EH (cell line): ENCODE data around the gene PHOX2B.
"Not testable (repeated sequence)": the region's sequence is repeated elsewhere in the genome, so short reads cannot be mapped to it uniquely, and the experiment has no call there.

Experiments used
- DNase-seq: peaks from one replicate; pipeline ENCODE4 v3.0.0-alpha.2; 2015; ENCODE audit warnings: low read depth

PHOX2B gene

DNA sequence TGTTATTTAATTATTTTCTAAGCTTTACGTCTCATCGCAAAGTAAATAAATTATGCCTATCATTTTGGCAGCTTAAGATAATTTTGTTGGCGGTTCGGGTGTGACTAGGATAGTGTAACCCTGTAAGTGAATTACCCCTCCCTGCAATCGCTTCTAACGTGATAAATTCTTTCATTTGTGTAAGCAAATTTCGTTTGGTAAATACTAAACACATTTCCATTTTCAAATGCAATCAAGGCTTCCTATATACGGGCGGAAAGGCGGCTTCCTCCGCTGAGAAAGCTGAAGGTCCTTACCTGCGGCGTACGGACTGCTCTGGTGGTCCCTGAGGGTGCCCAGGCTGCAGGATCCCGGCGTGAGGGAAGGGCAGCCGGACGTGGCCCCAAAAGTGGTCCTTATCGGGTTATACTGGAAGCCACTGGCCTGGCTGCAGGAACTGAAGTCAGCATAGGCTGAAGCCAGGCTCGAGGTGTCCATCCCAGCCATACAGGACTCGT is 403 bp downstream of the PHOX2B start:
- DNase-seq = no peak

DNA sequence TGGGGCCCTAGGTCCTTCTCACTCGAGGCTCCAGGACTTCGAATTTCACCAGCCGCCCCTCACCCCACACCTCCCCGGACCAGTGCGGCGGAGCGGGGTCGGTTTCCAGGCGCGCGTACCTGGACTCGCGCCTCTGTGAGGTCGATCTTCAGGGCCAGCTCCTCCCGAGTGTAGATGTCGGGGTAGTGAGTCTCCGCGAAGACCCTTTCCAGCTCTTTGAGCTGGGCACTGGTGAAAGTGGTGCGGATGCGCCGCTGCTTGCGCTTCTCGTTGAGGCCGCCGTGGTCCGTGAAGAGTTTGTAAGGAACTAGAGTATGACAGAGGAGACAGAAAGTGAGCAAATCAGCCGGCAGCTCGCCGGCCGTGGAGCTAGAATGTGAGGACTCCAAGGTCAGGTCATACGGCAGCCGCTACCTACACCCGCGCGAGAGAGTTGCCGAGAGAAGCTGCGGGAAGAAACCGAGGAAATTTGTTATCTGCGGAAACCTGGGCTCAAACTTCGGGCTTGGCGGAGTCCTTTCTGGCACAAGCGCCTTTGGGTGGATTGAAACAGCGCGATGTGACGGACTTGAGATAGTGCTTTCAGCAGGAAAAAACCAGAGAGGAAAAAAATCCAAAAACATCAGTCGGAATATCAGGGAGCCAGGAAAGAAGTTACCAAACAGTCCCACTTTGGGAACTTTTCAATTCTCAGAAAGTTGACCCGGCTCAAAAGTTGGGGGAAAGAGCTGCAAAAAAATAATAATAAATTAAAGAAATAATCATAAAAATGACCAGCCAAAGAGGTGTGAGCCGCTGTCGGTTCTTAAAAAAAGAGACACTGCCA is 1.1 kb downstream of the PHOX2B start:
- no peak for DNase-seq

DNA sequence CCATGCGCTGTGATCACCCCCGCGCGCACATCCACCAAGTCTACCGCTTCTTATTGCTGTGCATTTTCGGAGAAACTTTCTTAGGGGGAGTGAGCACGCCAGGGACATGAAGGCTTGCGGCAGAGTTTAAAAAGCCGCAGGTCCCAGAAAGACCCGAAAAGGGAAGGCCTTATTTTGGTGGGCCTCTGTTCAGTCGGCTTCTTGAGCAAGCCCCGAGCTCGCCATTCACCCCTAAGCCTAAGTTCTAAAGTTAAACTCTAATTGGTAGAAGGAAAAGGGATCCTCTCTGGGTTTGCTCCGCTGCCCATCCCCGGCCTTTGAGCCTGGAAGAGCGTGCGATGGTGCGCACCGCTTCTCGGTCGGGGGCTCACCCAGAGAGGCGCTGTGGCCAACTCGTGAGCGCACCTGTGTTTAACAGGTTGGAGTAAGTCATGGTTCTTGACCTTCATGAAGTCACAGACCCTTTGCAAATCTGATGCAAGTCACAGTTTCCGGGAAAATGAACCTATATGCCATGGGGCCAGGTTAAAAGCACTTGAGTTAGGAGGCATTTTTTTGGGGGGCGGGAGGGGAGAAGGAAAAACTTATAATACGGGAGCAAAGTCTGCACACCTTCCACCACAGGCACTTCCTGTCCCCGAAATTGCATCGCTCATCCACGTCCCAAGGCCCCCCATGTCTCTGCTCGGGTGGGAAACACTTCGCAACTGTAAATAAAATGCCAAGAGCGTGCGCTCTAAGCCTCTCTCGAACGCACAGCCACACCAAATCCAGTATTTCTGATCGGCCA is 1.9 kb downstream of the PHOX2B start:
- no peak for DNase-seq

DNA sequence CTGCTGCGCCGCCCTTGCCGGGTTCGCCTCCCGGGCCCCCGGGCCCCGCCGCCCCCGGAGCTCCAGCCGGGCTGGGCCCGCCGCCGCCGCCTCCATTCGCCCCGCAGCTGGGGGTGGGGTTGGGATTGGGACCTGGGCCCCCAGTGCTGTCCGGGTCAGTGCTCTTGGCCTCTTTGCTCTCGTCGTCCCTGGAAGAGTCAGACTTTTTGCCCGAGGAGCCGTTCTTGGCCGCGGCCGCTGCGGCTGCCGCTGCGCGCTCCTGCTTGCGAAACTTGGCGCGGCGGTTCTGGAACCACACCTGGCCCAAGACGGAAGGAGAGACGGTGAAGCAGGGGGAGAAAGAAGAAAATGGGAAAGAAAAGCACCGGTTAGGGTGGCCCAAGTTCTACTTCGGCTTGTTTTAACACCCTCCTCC is 2.5 kb downstream of the PHOX2B start:
- no peak for DNase-seq

DNA sequence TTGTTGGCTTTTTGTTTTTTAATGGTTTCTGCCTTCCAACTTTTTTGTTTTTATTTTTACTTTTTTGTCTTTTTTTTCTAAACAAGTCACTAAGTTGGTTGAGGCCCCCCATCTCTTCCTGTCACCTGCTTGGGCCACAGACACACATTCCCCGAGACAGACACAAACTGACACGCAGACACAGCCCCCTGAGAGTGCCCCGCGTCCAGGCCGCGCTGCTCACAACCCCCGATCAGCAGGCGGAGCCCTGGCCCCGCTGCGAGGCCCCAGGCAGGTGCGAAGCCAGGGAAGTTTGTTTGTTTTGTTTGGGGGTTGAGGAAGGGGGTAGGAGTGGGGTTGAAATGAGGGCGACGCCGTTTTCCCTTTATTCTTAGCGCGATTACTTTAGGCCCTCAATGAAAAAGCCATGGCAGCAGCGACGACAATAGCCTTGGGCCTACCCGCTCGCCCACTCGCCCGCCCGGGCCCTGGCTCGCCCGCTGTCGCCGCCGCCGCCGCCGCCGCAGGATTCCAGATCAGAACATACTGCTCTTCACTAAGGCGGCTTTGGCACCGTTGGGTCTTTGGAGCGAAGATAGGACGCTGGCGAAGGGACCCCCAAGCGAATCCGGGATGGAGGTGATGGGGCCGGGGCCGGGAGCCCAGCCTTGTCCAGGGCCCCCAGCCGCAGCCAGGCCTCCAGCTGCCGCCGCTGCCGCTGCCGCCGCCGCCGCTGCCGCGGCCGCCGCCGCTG is 3.1 kb downstream of the PHOX2B start:
- DNase-seq = no peak

DNA sequence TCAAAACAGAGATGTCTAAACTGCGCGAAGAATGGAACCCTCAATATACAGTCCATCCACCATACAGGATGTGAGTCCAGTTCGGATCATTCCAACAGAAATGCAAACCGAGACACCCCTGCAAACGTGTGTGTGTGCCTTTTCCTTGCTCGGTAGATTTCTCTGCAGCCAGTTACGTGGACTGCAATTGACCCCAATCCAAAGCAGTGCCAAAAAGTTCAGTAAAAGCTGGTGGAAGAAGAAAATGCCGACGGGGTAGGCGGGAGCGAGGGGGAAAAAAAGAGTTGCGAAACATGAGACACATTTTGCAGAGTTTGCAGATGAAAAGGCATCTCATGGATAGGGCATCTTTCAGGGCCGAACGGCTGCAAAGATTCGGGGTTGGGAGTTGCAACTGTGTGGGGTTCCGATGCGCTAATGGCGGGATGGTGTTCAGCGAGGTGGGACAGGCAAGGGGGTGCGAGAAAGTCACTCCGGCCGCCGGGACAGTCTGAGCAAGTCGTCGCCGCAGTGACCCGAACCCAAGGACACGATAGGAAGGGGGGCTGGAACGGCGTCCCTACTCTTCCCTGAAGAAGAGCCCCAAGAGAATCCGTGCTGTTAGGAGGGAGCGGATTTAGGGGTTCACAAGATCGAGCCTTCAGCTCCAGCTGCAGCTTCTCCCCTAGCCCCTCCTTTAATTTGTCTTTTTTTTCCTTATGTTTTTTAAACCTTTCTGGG is 3.8 kb downstream of the PHOX2B start:
- no peak for DNase-seq

DNA sequence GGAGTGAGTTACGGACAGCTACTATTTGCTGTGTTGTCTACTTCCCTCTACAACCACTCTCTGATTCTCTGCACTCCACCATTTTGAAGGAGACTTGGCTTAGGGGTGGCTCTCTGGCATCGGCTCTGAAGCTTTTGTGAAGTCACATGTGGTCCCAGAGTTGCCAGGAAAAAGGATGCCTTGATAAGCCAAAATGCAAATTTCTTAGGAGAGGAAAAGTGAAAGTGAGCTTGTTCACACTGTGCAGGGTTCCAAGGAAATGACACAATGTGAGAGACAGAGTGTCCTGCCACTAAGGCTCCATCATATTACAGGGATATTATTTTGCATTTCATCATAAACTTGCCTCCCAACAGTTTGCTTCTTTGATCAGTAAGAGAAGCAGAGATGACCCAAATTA is 7.2 kb downstream of the PHOX2B start:
- no peak for DNase-seq

DNA sequence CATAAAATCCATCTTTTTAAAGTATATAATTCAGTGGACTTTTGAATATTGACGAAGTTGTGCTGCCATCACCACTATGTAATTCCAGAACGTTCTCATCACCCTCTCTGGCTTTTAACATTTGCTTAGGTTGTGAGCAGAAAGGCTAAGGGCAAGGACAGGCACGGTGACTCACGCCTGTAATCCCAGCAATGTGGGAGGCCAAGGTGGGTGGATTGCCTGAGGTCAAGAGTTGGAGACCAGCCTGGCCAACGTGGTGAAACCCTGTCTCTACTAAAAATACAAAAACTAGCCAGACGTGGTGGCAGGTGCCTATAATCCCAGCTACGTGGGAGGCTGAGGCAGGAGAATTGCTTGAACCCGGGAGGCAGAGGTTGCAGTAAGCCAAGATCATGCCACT is 11.0 kb downstream of the PHOX2B start:
- DNase-seq = not testable (repeated sequence)

DNA sequence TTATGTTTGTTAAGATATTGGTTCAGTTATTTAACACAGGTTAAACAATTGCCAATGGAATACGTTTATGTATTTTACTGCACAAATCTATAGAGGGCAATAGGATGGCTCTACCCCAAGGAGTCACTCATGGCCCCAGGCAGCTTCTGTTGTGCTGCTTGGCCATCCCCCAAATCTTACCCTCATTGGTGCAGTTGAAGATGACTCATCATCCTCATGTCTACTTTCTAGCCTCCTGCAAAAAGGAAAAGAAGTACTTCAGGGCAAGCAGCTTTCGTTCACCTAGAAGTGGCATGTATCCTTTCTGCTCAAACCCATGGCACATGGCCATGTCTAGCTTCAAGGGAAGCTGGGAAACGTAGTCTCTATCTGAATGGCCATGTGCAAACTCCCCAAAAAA is 14.2 kb downstream of the PHOX2B start:
- peak; percentile 45 for DNase-seq

DNA sequence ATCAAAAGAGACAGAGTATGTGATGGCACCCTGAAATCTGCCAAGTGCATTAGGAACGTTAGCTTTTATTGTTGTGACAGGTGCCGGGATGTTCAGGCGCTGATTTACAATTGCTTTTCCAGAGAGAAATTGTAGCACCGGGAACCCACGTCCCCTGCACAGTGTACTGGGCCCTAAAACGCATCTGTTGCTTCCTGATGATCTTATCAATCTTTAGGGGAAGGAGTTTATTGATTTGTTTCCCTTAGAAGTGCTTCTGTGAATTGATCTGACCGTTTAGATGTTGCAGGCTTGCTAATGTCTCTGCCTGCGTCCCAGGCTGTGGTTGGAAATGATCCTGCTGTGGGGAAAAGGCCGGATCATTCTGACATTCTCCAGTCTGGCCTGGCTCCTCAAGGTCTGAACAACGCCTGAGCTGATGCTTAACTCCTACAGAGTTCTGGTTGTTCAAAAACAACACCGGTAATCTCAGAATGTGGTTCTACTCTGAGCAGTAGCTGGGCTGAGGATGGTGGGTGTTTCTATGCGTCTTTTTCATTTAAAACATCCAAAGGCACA is 16.9 kb downstream of the PHOX2B start:
- DNase-seq = no peak

DNA sequence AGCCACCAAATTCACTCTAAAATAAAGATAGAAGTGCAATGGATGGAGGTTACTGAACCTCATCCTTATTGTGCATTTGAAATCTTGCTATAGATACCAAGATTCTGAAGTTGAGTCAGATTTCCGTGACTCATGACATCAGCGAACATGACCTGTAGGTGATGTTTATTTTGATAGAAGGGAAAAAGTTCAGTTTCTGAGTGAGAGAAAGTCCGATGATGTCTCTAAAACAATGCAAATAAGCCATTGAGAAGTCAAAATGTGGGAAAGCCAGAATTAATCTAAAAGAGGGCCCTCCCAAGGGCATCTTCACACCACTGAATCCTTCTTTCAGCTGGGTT is 20.0 kb downstream of the PHOX2B start:
- peak; percentile 53 for DNase-seq

DNA sequence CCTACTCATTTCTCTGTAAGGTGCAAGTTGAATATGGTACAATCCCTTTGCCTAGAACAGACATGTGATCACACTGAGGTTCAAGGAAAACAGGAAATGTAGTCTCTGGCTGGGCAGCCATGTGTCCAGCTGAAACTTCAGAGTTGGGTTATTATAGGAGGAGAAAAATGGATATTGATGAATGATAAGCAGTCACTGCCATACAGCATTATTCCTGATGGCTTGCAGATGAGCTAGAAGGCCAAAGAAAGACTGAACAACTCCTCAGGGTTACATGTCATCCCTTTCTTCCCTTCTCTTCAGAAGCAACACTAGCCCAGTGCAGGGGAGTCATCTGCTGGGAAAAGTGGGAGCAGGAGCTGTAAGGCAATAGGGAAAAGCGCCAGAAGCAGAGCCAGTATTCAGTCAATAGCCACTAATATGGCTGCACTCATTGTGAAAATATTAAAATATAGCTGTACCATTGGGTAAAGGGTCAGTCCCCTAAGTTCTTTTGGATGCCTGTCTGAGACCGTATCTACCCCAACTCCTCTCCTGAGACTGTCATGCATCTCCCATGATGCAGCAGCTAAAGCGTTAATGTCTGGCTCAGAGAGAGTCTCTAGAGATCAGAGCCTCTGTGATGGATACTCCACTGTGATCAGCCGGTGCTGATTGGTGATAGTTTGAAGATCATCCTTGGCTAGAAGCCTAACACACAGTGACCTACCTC is 20.5 kb downstream of the PHOX2B start:
- no peak for DNase-seq

DNA sequence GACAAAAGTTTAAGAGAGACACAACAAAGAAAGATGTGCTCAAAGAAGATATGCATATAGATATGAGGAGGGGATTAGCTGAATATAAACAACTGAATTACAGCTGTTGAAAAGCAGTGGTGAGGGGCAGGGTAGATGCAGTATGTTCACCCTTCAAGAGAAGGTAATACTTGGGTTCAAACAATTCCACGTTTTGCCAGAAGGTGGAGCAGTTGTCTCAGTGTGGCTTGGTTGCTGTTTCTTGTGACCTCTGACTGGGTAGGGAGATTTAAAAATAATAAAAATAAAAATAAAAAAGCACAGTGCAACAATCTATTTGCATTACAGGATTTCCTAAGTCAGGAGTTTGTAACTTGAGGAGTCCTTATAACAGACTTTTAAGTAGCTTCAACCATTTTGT is 23.3 kb downstream of the PHOX2B start:
- no peak for DNase-seq

DNA sequence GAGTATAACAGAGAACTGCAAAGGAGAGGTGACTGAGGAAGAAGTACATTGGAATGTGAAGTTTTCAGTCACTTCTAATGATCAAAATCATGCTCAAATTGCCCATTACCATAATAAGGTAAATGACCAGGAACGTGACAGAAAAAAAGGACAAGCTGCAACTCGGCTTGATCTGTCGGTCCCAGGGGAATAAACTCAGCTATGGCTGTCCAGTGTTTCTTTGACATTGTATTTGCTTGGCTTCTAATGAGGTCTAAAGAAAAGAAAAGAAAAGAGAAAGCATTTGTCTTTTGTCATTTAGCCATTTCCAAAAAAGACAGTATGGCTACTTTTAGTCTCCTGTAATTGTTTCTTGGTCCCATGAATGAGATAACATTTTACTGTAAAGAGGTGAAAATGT is 25.2 kb downstream of the PHOX2B start:
- DNase-seq = no peak

DNA sequence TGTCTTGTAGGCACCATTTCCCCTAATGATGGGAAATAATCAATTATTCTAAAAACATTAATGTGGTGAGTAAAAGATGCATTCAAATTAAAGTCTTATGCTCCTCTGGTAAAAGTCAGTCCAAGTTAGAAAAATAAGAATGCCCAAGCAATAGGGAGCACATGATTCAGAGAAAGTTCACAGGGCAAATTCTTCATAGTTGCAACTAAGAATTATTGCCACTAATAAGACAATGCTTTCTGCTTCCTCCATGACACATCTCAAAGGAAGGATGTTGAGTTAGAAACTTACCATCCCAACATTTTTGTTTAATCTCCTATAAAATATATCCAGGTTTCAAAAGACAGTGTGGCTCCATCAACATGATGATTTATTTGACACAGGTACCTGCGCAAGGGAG is 26.3 kb downstream of the PHOX2B start:
- DNase-seq = peak; percentile 55

DNA sequence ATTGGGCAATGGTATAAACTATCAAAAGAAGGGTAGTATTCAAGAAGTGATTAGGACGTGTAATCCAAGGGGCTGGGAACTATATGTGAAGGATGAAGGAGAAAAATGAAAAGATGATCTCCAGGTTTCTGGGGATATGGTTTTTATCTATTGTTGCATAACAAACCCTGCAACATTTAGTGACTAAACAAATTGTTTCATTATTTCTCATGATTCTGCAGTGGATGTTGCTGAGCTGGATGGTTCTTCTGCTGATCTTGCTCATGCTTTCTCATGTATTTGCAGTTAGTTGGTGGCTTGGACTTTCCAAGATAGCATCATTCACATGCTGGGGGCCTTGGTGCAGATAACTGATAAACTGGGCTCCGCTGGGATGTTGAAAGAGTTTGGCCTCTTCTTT is 29.1 kb downstream of the PHOX2B start:
- peak; percentile 66 for DNase-seq

DNA sequence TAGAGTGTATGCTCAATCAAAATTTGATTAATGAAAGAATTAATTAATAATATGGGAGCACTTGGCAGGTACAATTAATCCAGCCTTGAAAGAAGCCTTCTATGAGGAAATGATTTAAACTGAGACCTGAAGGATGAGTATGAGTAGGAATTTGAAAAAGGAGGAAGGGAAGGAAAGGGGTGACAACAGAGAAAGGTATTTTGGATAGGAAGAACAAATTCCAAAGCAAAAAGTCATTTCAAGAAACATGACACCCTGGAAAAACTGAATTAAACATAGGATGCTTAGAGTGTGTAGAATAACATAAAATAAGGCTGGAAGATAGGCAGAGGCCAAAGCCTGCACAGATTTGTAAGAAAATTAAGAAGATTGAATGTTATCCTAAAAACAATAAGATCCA is 29.6 kb downstream of the PHOX2B start:
- DNase-seq = peak; percentile 80

DNA sequence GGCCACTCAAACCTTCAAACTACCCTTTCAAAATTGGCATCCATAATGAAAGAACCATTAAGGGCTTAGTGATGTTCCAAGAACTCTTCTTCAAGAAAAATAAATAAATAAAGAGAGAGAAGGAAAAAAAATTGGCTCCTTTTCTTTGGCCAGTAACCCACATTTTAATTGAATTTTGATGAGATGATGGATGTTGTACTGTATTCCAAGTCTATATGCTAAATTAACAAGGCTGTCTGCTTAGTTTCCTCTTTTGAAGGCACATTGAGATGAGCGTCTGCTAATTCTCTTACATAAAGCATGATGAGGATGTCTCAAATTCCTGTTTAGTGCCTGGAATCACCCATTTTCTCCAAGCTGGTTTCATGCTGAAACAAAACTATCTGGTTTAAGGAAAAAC is 33.4 kb downstream of the PHOX2B start:
- DNase-seq = no peak

DNA sequence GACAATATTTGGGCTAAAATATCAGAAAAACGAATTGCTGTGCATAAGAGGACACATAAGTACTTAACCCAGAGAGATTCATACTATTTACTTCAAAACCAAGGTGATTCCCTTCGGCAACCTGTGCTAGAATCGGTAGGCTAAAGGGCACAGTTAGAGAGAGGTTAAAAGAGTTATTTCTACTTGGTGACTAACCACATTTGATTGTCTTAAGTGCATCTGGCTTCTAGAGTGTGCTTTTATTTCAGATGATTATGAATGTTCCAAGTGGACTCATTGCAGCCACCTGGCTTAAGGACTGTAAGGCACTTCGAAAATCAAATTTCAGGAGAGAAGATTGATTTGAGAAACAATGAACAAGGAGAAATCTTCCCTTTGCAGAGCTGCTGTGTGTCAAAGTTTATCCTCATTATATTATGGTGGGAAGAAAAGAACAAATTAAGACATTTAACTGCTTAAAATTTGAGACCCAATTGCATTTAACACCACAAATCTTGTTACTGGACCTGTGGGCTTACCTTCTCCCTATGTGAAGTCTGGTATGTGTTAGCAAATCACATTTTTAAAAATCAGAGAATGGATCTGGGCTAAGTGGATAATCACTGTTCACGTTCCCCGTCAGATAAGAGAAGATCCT is 34.0 kb downstream of the PHOX2B start:
- no peak for DNase-seq

DNA sequence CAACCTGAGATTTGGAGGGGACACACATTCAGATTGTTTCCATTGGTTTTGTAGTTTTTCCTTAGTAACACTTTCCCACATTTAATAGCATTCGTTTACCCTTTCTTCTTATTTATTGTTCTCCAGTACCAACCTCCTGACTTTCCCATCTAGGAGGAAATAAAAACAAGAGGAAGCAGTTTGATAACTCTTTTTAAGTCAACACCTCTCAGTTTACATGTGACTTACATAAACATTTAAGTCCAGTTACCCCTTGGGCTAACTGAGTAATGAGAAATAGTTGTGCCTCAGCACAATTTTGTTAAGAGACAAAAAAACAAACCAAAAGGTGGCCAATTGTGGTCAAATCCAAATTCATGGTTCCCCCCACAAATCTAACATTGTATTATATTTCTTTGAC is 34.8 kb downstream of the PHOX2B start:
- DNase-seq = no peak

DNA sequence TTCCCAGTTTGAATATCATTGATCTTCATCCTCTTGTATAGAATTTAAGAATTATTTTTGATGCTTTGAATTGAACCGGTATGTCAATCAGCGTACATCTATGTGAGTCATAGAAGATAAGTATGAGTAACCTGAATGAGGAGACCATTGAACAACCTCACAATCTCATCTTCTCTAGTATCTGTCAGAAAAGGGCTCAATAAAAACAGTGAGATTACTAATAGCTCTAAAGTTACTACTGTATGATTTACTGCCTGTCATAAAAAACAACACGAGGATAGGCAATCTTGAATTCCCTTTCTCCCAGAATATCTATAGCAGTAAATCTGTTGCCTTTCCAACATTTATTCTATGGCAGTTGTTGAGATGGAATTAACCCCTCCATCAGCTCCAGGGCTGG is 36.1 kb downstream of the PHOX2B start:
- DNase-seq = no peak
